Thymus (tissue), 11 donors: ENCODE measurements around the gene CHI3L1. TPM values are rescaled to one million over a fixed set of nuclear protein-coding genes. Genes with fewer than 3 reads are reported as not detected.

ENCODE experiments used
- DNase-seq, 9 donors: peaks; one replicate each; pipeline ENCODE4 v3.0.0-alpha.2; 2013; ENCODE audit warnings: low spot score in 9 of 9, low read depth in 6 of 9, missing footprints in 1 of 9
- H3K27ac ChIP-seq, 2 donors: one replicate each; pipeline ENCODE4 v1.5.1; 2013; ENCODE audit warnings: control low read depth in 1 of 2, low read depth in 1 of 2, low read length in 1 of 2, mild to moderate bottlenecking in 1 of 2, moderate library complexity in 1 of 2
- H3K27me3 ChIP-seq, 2 donors: one replicate each; pipeline ENCODE4 v1.5.1; 2013; ENCODE audit warnings: low read length in 1 of 2; ENCODE audit not compliant: control insufficient read depth in 2 of 2, insufficient read depth in 1 of 2
- H3K36me3 ChIP-seq, 2 donors: one replicate each; pipeline ENCODE4 v1.5.1; 2013; ENCODE audit warnings: low read length in 1 of 2, mild to moderate bottlenecking in 1 of 2, moderate library complexity in 1 of 2; ENCODE audit not compliant: control insufficient read depth in 2 of 2, insufficient read depth in 2 of 2
- H3K4me1 ChIP-seq, 2 donors: one replicate each; pipeline ENCODE4 v1.5.1; 2013; ENCODE audit warnings: low read length in 2 of 2; ENCODE audit not compliant: control insufficient read depth in 2 of 2, insufficient read depth in 2 of 2
- H3K4me3 ChIP-seq, 2 donors: one replicate each; pipeline ENCODE4 v1.5.1; 2013; ENCODE audit warnings: low read length in 2 of 2, control low read depth in 1 of 2, mild to moderate bottlenecking in 1 of 2
- H3K9me3 ChIP-seq, 2 donors: one replicate each; pipeline ENCODE4 v1.5.1; 2013; ENCODE audit warnings: low read length in 1 of 2, mild to moderate bottlenecking in 1 of 2; ENCODE audit not compliant: control insufficient read depth in 2 of 2, insufficient read depth in 1 of 2
- WGBS: extraction: QIAGEN DNeasy Blood & Tissue Kit; methylation state at CpG from one replicate; pipeline ENCODE4 v1.1.7; 2013; 5-methylcytosine and 5-hydroxymethylcytosine counted together
- polyA plus RNA-seq: library from polyadenylated mRNA; stranded (reverse); fragments of 200-250 nt; gene quantifications from one replicate; pipeline ENCODE4 v1.2.3, GENCODE V29; 2013
- total RNA-seq: library from RNA; stranded (reverse); fragments of 120-200 nt; gene quantifications from one replicate; pipeline ENCODE4 v1.2.4, GENCODE V29; 2013
- donor health status: healthy.

Gene CHI3L1
- total and polyA plus RNA-seq, 2 donors: 7.4 to 26.8 TPM

DNA sequence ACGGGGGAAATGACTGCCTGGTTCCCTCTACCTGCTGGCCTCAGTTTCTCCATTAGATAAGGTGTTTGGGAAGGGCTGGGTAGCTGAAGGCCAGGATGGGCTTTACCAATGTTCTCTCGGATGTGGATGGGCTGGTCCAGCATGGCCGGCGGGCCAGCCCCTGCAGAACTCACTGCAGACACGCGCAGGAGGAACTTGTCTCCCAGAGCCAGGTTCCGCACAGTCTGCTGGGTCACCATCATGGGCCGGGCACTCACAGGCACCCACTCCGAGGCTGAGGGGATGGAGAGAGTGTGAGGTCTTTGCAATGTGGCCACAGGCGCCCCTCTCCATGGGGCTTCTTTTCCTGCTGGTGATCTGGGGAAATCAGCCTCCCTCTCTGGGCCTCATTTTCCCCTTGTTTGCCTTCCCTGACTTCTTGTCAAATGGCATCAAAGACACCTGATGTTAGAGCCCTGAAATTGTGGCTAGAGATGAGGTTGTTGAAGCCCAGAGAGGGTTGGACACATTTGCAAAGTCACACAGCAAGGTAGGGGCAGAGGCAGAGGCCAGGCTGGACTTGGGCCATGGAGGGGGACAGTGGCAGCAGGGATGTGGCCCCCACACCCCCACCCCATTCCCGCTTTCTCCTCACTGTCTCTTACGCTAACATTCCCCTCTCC lies 12.0 kb downstream of the CHI3L1 start:
- Histone ChIP-seq H3K4me3 (no peak overlapping the region), H3K27me3 (peaks cover 0 to 5% of the 10 kb centered on the region in 2 donors), H3K4me1 (no peaks in the 10 kb centered on the region), H3K9me3 (no peaks in the 10 kb centered on the region), H3K36me3 (no peaks in the 10 kb centered on the region), H3K27ac (no peak overlapping the region)
- 97% methylated on average over 12 of the region's 12 CpGs for WGBS
- no peak for DNase-seq

DNA sequence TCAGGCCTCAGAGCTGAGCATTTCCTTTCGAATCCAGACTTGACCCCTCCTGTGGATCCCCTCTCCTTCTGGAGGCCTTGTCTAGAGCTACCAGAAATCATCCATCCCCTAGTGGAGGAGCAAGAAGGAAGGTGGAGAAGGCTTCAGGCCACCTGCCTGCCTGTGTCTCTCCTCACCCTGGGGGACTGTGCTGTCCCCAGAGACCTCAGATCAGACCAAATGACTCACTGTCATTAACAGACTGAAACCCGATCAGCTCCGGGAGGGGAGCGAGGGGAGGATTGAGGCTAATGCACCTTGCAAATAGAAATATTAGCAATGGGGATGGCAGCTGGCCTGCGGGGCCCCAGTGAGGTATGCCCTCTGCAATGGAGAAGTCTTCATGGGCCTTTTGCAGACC lies 12.9 kb downstream of the CHI3L1 start:
- Histone ChIP-seq H3K9me3 (no peaks in the 10 kb centered on the region), H3K27ac (no peak overlapping the region), H3K4me3 (no peak overlapping the region), H3K27me3 (peaks cover 0 to 5% of the 10 kb centered on the region in 2 donors), H3K36me3 (no peaks in the 10 kb centered on the region), H3K4me1 (no peaks in the 10 kb centered on the region)
- 91% methylated on average over 5 of the region's 5 CpGs for WGBS
- DNase-seq: no peak

DNA sequence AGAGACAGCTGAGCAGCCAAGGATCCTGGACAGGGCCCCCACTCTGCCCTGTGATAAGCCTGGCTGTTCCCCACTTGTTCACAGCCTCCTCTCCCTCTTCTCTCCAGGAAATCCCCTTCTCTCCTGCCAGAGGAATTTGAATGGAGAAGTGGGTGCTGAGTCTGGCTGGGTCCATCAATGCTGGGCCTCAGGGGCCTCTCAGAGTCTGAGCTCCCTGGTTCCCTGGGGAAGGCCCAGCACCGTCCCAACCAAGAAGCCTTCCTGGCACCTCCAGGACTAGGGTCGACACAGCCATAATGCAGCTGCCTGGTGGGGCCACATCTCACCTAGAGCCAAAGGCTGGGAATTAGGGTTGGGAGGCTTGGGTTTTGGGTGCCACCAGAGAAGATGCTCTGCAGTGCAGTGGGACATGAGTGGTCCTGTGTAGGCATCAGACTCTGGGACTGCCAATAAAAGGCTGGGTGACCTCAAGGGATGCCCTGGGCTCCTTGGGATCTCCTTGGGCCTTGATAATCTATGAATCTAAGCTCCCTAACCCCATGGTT lies 13.4 kb downstream of the CHI3L1 start:
- H3K27ac ChIP-seq: no peak overlapping the region
- no peak for DNase-seq
- H3K9me3 ChIP-seq: no peaks in the 10 kb centered on the region
- no peak overlapping the region for H3K4me3 ChIP-seq
- 94% methylated on average over 2 of the region's 2 CpGs for WGBS
- no peaks in the 10 kb centered on the region for H3K36me3 ChIP-seq
- peaks cover 0 to 5% of the 10 kb centered on the region in 2 donors for H3K27me3 ChIP-seq
- no peaks in the 10 kb centered on the region for H3K4me1 ChIP-seq

GRCh38 chr1:203172184-203173010 lies 14.1 kb downstream of the CHI3L1 start:
- Histone ChIP-seq H3K4me3 (no peak overlapping the region), H3K27me3 (peaks cover 0 to 3% of the 10 kb centered on the region in 2 donors), H3K27ac (no peak overlapping the region), H3K9me3 (no peaks in the 10 kb centered on the region), H3K4me1 (no peaks in the 10 kb centered on the region), H3K36me3 (no peaks in the 10 kb centered on the region)
- 62% methylated on average over 8 of the region's 8 CpGs for WGBS
- DNase-seq: peak in 8 of 9 donors; percentile 3 to 57 (median 25)

DNA sequence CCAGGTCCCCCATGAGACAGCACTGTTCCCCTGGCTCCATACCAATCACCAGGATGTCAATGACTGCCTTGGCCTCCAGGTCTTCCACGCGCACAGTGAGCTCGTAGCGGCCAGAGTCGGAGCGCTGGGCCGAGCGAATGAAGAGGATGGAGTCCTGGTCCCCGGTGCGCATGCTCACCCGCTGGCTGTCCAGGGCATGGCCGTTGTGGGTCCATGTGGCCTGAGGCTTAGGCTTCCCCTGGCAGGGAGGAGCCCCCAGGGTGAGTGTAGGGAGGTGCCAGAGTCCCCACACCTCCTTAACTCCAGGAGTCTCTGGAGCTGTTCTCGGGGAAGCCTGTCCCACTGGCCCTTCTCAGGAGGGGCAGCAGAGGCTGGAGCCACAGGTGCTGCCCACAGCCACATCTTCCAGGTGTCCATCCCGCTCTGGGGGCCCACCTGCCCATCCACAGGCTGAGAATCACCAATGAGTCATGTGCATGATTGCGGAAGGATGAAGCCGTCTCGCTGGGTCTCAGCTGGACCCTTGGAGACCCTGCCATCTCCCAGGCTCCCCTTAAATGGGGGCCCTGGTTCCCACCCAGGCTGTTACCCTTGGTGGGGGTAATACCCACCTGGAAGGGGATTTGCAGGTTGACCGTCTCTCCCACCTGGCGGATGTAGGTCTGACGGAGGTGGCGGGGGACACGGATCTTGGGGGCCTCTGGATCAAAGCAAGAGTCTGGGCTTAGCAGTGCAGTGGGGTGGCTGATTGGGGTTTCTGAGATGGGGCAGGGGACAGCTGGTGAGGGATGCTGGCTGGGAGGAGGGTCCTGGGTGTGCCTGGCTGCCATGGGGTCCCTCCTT lies 14.9 kb downstream of the CHI3L1 start:
- no peaks in the 10 kb centered on the region for H3K36me3 ChIP-seq
- WGBS: 97% methylated on average over 22 of the region's 22 CpGs
- no peaks in the 10 kb centered on the region for H3K9me3 ChIP-seq
- H3K27ac ChIP-seq: no peak overlapping the region
- no peak for DNase-seq
- peaks cover 0 to 2% of the 10 kb centered on the region in 2 donors for H3K4me1 ChIP-seq
- no peak overlapping the region for H3K4me3 ChIP-seq
- H3K27me3 ChIP-seq: peaks cover 0 to 2% of the 10 kb centered on the region in 2 donors

GRCh38 chr1:203170625-203171330 lies 15.7 kb downstream of the CHI3L1 start:
- 92% methylated on average over 8 of the region's 8 CpGs for WGBS
- no peak for DNase-seq
- Histone ChIP-seq H3K4me1 (peaks cover 0 to 2% of the 10 kb centered on the region in 2 donors), H3K36me3 (no peaks in the 10 kb centered on the region), H3K27me3 (peaks cover 0 to 2% of the 10 kb centered on the region in 2 donors), H3K27ac (no peak overlapping the region), H3K4me3 (no peak overlapping the region), H3K9me3 (no peaks in the 10 kb centered on the region)

DNA sequence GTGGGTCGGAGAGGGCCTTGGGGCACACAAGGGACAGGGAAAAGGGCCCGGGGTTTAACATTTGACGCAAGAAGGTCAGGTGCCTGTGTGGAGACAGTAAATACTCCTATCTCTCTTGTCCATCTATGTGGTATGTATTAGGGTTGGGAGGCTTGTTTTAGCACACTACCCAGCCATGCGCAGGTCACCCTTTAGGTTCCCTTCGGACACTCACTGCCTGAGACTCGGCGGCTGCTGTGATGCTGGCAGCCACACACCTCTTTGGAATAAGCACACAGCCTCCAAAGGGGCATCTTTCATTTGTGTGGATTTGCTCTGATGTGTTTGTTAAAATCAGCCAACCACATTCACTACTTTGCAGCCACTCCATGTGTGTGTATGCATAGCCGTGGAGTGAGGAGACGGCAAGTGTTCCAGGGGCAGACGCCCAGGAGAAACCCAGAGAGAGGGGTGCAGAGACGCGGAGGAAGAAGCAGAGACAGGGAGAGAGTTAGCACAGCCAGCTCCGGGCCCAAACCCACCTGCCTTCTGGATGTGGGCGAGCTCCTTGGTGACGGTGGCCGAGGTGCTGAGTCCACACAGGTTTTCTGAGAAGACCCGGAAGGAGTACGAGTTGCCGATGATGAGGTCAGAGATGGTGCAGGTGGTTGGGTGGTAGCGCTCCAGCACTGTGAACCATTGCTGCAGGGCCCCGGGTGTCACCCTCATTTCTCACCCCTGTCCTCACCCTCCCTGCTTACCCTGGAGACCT lies 16.6 kb downstream of the CHI3L1 start:
- Histone ChIP-seq H3K27me3 (peaks cover 0 to 2% of the 10 kb centered on the region in 2 donors), H3K4me3 (no peak overlapping the region), H3K27ac (no peak overlapping the region), H3K4me1 (peaks cover 0 to 2% of the 10 kb centered on the region in 2 donors), H3K9me3 (no peaks in the 10 kb centered on the region), H3K36me3 (no peaks in the 10 kb centered on the region)
- no peak for DNase-seq
- 96% methylated on average over 21 of the region's 21 CpGs for whole genome bisulfite sequencing

- Histone ChIP-seq H3K4me1 (peaks cover 0 to 2% of the 10 kb centered on the region in 2 donors), H3K36me3 (no peaks in the 10 kb centered on the region), H3K9me3 (no peaks in the 10 kb centered on the region), H3K27me3 (peaks cover 0 to 2% of the 10 kb centered on the region in 2 donors), H3K4me3 (no peak overlapping the region), H3K27ac (no peak overlapping the region)
- WGBS: 99% methylated on average over 9 of the region's 9 CpGs
- no peak for DNase-seq
These were observed 17.5 kb downstream of the CHI3L1 start for GRCh38 chr1:203168991-203169390.
